HG03432 (cell line): Measurements from ENCODE around the gene HOXB8.

Experiments
- ATAC-seq: cut with Tn5 transposase; IDR thresholded peaks from one replicate; pipeline ENCODE4 v1.9.1; 2021; ENCODE audit warnings: mild to moderate bottlenecking, moderate library complexity; ENCODE audit not compliant: unreplicated experiment

The HOXB8 gene

GRCh38 chr17:48615047-48615962 lies at the start of gene HOXB8:
HOXB8 (minus strand) TSS chr17:48615292; CDS start chr17:48614704, 588 bp downstream.
- ATAC-seq = no peak

- ATAC-seq = no peak
Observed at GRCh38 chr17:48663134-48663924, 48.2 kb upstream of the HOXB8 start.

GRCh38 chr17:48655913-48656312 lies 40.8 kb upstream of the HOXB8 start:
- ATAC-seq = no peak

DNA sequence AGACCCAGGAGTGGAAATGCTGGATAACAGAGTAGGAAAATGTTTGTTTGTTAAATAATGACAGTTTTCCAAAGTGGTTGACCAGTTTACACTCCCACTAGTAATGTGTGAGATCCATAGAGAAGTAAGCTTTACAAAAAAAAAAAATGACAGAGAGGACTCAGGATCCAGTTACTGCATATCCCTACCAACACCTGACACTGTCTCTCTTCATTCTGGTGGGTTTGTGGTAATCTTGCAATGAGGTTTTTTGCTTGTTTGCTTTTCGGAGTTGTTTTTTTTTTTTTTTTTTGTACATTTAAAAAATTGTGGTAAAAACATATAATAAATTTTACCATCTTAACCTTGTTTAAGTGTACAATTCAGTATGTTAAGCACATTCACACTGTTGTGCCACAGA lies 34.6 kb upstream of the HOXB8 start:
- ATAC-seq = no peak

GRCh38 chr17:48647963-48648245 lies 32.8 kb upstream of the HOXB8 start:
- no peak for ATAC-seq

GRCh38 chr17:48647103-48647962 lies 32.2 kb upstream of the HOXB8 start:
- no peak for ATAC-seq

GRCh38 chr17:48646183-48647102 lies 31.4 kb upstream of the HOXB8 start:
- peak; percentile 45 for ATAC-seq

GRCh38 chr17:48645639-48646182 lies 30.6 kb upstream of the HOXB8 start:
- no peak for ATAC-seq

GRCh38 chr17:48644910-48645557 lies 29.9 kb upstream of the HOXB8 start:
- no peak for ATAC-seq

DNA sequence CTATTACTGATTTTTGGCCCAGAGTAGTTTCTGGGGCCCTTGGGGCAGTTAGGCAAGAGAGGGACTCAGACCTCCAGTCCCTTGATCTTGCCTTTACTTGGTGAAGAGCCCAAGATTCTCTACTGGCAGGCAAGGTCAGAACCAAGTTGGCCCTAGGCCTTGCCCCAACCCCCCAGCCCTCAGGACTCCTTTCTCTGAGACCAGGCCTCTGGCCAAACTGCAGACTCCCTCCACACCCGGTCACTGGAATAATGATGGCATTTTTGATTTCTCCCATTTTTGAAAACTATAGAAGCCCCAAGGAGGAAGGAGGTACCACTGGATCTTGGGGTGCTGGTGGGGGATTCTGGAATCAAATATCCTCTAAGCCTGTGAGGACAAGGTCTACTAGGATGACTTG lies 29.1 kb upstream of the HOXB8 start:
- ATAC-seq = no peak

DNA sequence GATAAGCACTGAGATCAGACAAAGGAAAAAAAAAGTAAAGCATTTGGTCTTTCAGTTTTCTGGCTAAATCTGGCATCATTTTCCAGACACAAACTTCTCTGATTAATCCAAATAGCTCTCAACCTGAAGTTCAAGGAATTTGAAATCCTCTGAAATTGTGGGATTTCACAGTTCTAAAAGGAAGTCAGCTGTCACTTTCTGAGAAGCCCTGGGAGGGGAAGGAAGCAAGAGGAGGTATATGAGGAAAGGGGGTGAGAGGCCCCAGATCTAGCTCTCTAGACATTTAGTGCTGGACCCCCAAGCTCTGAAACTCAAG lies 28.6 kb upstream of the HOXB8 start:
- no peak for ATAC-seq

DNA sequence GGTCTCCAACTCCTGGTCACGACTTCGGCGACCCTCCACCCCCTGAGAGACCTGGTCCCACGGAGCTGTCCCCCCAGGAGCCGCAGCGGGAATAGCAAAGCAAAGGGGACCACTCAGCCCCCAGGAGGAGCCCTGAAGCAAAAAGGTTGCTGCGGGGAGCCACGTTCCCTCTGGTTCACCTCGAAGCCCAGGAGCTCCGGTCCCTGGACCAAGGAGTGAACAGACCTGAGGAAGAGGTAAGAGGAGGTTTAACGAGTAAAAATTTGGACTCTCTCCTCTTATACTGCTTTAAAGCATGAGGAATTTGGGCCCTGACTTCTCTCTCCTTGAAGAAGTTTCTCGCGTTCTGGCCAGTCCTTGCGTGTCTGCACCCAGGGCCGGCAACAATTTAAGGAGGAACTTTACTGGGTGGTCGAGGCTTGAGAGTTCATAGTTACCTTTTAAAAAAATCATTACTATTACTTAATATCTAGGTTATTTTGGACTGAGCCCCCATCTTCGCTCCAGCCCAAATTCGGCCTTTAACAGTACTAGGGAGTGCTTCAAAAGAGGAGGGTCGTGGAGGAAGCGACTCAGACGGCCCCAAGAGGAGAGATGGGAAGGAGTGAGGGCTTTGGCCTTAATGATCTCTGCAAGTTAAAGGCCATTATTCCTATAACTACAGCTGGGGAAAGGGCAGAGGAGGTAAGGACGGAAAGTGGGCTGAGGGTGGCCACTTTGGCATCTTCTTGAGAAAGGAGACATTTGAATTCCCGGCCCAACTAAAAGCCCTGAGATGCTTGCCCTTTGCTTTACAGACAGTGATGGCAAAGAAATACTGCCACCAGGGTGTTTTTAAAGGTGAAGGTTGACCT lies 28.0 kb upstream of the HOXB8 start:
- ATAC-seq = no peak

DNA sequence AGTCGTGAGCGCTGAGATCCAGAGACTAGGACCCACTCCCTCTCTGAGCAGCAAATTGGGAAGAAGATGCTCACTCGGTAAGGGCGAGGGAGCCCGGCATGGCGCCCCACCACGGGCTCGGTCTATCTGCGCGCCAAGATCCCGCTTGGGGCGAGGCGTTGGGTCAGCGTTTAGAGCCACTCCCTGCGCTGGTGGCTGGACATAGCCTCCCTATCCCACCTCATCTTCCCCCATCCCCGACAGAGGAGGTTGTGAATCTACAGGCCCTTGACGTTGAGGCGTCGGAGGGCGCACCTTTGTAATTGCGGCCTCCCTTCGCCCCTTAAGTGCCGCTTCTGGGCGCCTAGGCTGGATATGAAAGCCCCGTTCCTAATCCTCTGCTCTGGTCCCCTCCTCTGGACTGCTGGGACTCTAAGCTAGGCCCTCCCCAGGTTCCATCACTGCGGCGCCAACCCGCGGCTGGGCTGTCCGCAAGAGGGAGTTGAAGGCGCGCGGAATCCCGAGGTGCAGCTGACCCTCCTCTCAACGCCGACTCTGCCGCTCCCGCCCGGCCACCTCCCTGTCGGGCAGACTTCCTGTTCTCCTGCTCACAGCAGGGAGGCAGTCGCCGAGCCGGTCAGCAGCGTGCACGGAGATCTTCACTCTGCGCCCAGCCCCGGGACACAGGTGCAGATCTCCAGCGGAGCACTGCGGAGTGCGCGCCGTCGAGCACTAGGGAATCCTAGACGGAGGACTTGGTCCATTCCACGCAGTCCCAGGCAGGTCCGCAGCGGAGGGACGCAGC lies 27.2 kb upstream of the HOXB8 start:
- no peak for ATAC-seq

- ATAC-seq = no peak
Observed at GRCh38 chr17:48641541-48642058, 26.5 kb upstream of the HOXB8 start.

DNA sequence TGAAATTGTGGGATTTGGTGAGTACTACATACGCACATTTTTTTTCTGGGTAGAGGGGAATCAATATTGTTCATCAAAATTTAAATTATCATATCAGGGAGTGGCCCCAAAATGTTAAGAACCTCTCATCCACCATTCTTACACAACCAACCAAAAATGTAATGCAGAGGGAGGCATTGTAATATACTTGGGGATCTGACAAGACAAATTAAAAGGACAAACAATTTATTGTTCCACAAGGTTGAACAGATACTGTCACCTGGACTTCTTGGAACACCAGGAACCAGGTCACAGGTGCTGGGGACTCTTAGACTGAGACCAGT lies 25.7 kb upstream of the HOXB8 start:
- ATAC-seq = no peak

DNA sequence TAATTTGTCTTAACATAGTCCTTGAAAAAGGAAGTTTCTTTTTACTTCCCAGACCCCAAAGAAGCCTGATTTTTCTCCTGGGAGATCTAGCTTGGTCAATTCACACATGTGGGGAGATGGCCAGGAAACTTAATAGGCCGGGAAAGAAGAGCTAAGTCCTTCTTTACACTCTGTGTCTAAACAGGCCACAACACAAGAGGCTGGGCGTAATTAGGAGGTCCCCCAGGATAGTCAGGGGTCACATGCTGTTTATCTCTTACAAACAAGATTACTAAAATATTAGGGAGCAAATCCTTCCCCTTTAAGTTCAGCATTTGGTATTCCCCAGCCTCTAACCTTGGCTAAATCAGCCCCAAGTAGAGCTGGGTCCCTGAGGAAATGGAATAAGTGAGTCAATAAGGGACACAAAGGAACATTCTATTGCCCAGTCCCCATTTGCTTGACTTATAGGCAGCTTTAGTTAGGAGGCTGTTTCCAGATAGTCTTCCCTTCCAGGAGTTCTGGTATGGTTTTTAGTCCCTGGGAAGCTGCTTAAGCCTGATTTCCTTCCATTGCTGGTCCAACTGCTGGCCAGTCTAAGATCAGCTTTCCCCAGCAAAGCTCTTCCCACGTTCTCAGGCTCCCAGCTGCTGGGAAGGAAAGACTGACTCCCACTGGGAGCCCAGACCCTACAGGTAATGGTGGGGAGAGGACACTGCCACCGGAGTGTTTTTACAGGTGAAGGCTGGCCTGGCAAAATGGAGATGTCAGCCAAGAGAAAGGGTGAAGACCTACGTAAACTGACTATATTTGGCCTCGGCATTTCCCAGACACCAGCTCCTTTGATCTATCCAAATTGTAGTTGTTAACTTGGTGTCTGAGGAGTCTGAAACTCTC lies 25.1 kb upstream of the HOXB8 start:
- ATAC-seq = no peak

- ATAC-seq = no peak
Observed at GRCh38 chr17:48639136-48639535, 24.0 kb upstream of the HOXB8 start.
